SU-DHL-6 (cell line): ENCODE data around the gene PAX5.

ENCODE experiments used
- H2AFZ ChIP-seq: fragments of 200-600 bp; sonication (generic); 2 replicates; pipeline ENCODE4 v1.6.1; 2014; ENCODE audit warnings: low read depth, mild to moderate bottlenecking, moderate library complexity, mixed read lengths, antibody characterized with exemption, low read length; ENCODE audit not compliant: severe bottlenecking
- H3F3A ChIP-seq: fragments of 200-600 bp; shearing (Covaris generic); 2 replicates; pipeline ENCODE4 v1.6.0; 2016; ENCODE audit warnings: antibody characterized with exemption, mild to moderate bottlenecking; ENCODE audit not compliant: insufficient read depth
- H3K27ac ChIP-seq: fragments of 200-600 bp; sonication (generic); 2 replicates; pipeline ENCODE4 v1.5.1; 2016; ENCODE audit warnings: low read depth, mild to moderate bottlenecking, low read length, moderate library complexity, mixed read lengths
- H3K27me3 ChIP-seq: fragments of 200-600 bp; sonication (generic), shearing (Covaris generic); 2 replicates; pipeline ENCODE4 v1.6.0; 2014; ENCODE audit warnings: mild to moderate bottlenecking, low read length
- H3K36me3 ChIP-seq: fragments of 200-600 bp; sonication (generic); 2 replicates; pipeline ENCODE4 v1.6.1; 2014; ENCODE audit warnings: mild to moderate bottlenecking, low read length, mixed read lengths
- H3K4me2 ChIP-seq: fragments of 300-600, 200-600 bp; shearing (Covaris generic), sonication (generic); 2 replicates; pipeline ENCODE4 v1.6.0; 2014; ENCODE audit warnings: low read length, low read depth, mild to moderate bottlenecking; ENCODE audit not compliant: poor library complexity, severe bottlenecking
- H3K4me3 ChIP-seq: fragments of 200-600 bp; sonication (generic); 2 replicates; pipeline ENCODE4 v1.5.1; 2014; ENCODE audit warnings: antibody characterized with exemption, low read length, mild to moderate bottlenecking, mixed read lengths; ENCODE audit not compliant: insufficient read depth, poor library complexity, severe bottlenecking
- H3K79me2 ChIP-seq: fragments of 200-600 bp; sonication (generic); 2 replicates; pipeline ENCODE4 v1.6.1; 2014; ENCODE audit warnings: mild to moderate bottlenecking, low read length, moderate library complexity; ENCODE audit not compliant: insufficient read depth
- H3K9ac ChIP-seq: fragments of 200-600 bp; sonication (generic); 2 replicates; pipeline ENCODE4 v1.7.0; 2014; ENCODE audit warnings: mild to moderate bottlenecking, low read length
- H3K9me2 ChIP-seq: fragments of 200-600 bp; sonication (generic); replicated peaks from 2 replicates; pipeline ENCODE4 v1.6.1; 2014; ENCODE audit warnings: low read length; ENCODE audit not compliant: insufficient read depth
- H3K9me3 ChIP-seq: fragments of 200-600 bp; sonication (generic); 2 replicates; pipeline ENCODE4 v1.6.1; 2014; ENCODE audit warnings: low read length, mixed read lengths; ENCODE audit not compliant: insufficient read depth
- H4K20me1 ChIP-seq: fragments of 200-600 bp; sonication (generic); 2 replicates; pipeline ENCODE4 v1.6.1; 2014; ENCODE audit warnings: low read depth, mild to moderate bottlenecking, antibody characterized with exemption, low read length, moderate library complexity, mixed read lengths
- EZH2phosphoT487 ChIP-seq: fragments of 200-600 bp; sonication (generic), shearing (Covaris generic); conservative IDR thresholded peaks from 2 replicates; pipeline ENCODE4 v1.6.1; 2018; ENCODE audit warnings: mild to moderate bottlenecking, antibody characterized with exemption, low read length, moderate library complexity, mixed read lengths
- TF ChIP-seq, protein P1 (sequence below): fragments of 200-600 bp; sonication (generic); IDR thresholded peaks from one replicate; pipeline ENCODE4 v1.5.1; 2017; ENCODE audit warnings: antibody characterized with exemption, mild to moderate bottlenecking, low read length, moderate library complexity; ENCODE audit not compliant: insufficient read depth, poor library complexity, severe bottlenecking

The PAX5 gene

DNA sequence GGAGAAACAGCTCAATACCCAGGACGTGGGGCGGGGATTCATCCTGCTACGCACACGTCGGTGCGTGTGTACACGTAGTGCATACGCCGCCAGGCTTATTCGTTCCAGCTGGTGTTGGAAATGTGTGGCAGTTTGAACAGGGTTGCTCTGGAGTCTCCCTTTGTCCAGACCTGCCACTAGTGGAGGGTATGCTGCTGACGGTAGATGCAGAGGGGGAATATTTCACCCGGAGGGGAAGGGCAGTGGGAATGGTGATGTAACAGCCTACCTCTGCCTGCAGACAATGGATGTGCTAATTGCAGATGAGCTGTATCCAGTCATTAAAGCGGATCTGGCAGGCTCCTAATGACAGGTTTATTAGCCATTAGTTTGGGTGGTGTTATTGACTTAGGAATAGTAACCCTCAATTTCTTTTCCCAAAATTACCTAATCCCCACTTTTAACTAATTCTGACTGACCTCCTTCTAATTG lies 142.7 kb downstream of the PAX5 start:
- TF ChIP-seq EZH2phosphoT487: no peak
- TF ChIP-seq, protein P1, sequence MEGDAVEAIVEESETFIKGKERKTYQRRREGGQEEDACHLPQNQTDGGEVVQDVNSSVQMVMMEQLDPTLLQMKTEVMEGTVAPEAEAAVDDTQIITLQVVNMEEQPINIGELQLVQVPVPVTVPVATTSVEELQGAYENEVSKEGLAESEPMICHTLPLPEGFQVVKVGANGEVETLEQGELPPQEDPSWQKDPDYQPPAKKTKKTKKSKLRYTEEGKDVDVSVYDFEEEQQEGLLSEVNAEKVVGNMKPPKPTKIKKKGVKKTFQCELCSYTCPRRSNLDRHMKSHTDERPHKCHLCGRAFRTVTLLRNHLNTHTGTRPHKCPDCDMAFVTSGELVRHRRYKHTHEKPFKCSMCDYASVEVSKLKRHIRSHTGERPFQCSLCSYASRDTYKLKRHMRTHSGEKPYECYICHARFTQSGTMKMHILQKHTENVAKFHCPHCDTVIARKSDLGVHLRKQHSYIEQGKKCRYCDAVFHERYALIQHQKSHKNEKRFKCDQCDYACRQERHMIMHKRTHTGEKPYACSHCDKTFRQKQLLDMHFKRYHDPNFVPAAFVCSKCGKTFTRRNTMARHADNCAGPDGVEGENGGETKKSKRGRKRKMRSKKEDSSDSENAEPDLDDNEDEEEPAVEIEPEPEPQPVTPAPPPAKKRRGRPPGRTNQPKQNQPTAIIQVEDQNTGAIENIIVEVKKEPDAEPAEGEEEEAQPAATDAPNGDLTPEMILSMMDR: no peak
- Histone ChIP-seq H3F3A (no peaks in the 10 kb centered on the region), H3K4me3 (no peak overlapping the region), H3K27me3 (no peaks in the 10 kb centered on the region), H3K9ac (no peak overlapping the region), H3K9me2 (no peaks in the 10 kb centered on the region), H3K36me3 (no peaks in the 10 kb centered on the region), H3K27ac (no peak overlapping the region), H3K79me2 (peaks cover 15% of the 10 kb centered on the region; the same call in 1 of the 2 replicates), H2AFZ (no peak overlapping the region), H3K4me2 (no peak overlapping the region), H3K9me3 (no peaks in the 10 kb centered on the region), H4K20me1 (no peaks in the 10 kb centered on the region)

DNA sequence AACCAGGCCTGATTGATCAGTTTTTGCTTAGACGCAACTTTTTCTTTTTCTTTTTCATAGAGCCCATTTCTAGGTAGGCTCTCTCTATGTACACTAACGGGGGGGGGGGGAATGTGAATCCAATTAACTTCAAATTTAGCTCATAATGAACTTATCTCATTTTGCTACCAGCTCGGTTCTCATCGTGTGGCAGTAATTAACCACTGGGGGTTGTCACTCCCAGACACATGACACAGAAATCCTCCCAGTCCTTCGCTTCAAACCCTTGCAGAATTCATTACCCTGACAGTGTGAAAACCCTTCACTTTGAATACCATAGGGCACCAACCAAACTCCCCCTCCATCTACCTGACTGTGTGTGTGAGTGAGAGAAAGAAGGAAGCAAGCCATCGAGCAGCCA lies 144.2 kb downstream of the PAX5 start:
- Histone ChIP-seq H3K79me2 (peaks cover 17% of the 10 kb centered on the region; the same call in 1 of the 2 replicates), H4K20me1 (no peaks in the 10 kb centered on the region)
- no peak for TF ChIP-seq EZH2phosphoT487
- TF ChIP-seq, protein P1: no peak

DNA sequence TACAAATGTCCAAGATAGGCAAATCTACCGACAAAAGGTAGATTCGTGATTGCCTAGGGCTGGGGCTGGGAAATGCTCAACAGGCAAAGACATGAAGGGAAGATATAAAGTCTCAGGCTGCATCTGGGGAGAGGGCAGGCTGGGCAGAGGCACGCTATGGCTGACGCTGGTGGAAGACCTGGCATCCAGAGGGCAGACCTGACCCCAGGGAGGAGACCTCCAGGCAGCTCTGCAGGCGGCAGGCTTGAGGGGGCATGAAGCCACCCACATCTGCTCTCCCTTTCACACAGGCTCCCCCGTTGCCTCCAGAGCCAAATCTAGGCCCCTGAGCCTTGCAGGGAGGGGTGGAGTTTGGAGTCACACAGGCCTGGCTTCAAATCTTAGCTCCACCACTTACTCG lies 145.5 kb downstream of the PAX5 start:
- Histone ChIP-seq H3K27me3 (no peaks in the 10 kb centered on the region), H3K4me3 (no peak overlapping the region), H3K4me2 (no peak overlapping the region), H3K9ac (no peak overlapping the region), H3K79me2 (peaks cover 21% of the 10 kb centered on the region; the same call in 1 of the 2 replicates), H3K9me3 (no peaks in the 10 kb centered on the region), H3K36me3 (no peaks in the 10 kb centered on the region), H3K27ac (no peak overlapping the region), H4K20me1 (no peaks in the 10 kb centered on the region), H2AFZ (no peak overlapping the region), H3F3A (no peaks in the 10 kb centered on the region; the same call in 1 of the 2 replicates), H3K9me2 (no peaks in the 10 kb centered on the region)
- TF ChIP-seq, protein P1: no peak
- no peak for TF ChIP-seq EZH2phosphoT487

More for the DNA sequence above, 144.2 kb downstream of the PAX5 start:
- no peaks in the 10 kb centered on the region for H3K9me2 ChIP-seq
- no peak overlapping the region for H3K27ac ChIP-seq
- H3K36me3 ChIP-seq: no peaks in the 10 kb centered on the region
- H3K9me3 ChIP-seq: no peaks in the 10 kb centered on the region
- no peak overlapping the region for H2AFZ ChIP-seq
- H3K4me2 ChIP-seq: no peak overlapping the region
- no peak overlapping the region for H3K9ac ChIP-seq
- H3F3A ChIP-seq: no peaks in the 10 kb centered on the region
- H3K27me3 ChIP-seq: no peaks in the 10 kb centered on the region
- no peak overlapping the region for H3K4me3 ChIP-seq
